Measurements from ENCODE around the gene PLEKHG2.
"Not testable (repeated sequence)": the region's sequence is repeated elsewhere in the genome, so short reads cannot be mapped to it uniquely, and the experiment has no call there.

The PLEKHG2 gene

GRCh38 chr19:39375929-39376328 lies 36.5 kb upstream of the PLEKHG2 start:
- Histone ChIP-seq H3K36me3 (ENCODE audit: insufficient read depth) (peaks cover 4% of the 10 kb centered on the region; the same call in 1 of the 2 replicates), H3K9ac (no peak overlapping the region), H3K27me3 (ENCODE audit: insufficient read depth, low read depth) (no peaks in the 10 kb centered on the region), H4K20me1 (ENCODE audit: insufficient read depth) (no peaks in the 10 kb centered on the region), H3K4me3 (IDR thresholded peaks at IDR 0.05; ENCODE audit: insufficient read depth, low read depth, low read length) (no peak overlapping the region), H3K79me2 (ENCODE audit: insufficient read depth, low read depth) (no peaks in the 10 kb centered on the region), H3K4me1 (ENCODE audit: low read depth, poor library complexity, severe bottlenecking) (no peaks in the 10 kb centered on the region), H3K27ac (no peak overlapping the region), H3K4me2 (no peak overlapping the region), H2AFZ (ENCODE audit: low read depth) (no peak overlapping the region)
- no peak for TF ChIP-seq CTCF (conservative IDR thresholded peaks at IDR 0.05; ENCODE audit: low read depth, low read length)

GRCh38 chr19:39377373-39378362 lies 34.8 kb upstream of the PLEKHG2 start:
- H3K4me2 ChIP-seq: no peak overlapping the region
- H3K9ac ChIP-seq: no peak overlapping the region
- no peak overlapping the region for H3K4me3 ChIP-seq (IDR thresholded peaks at IDR 0.05; ENCODE audit: insufficient read depth, low read depth, low read length)
- H3K27ac ChIP-seq: no peak overlapping the region
- H3K4me1 ChIP-seq (ENCODE audit: low read depth, poor library complexity, severe bottlenecking): no peaks in the 10 kb centered on the region
- H3K79me2 ChIP-seq (ENCODE audit: insufficient read depth, low read depth): no peaks in the 10 kb centered on the region
- H2AFZ ChIP-seq (ENCODE audit: low read depth): no peak overlapping the region
- TF ChIP-seq CTCF (conservative IDR thresholded peaks at IDR 0.05; ENCODE audit: low read depth, low read length): no peak
- H3K27me3 ChIP-seq (ENCODE audit: insufficient read depth, low read depth): no peaks in the 10 kb centered on the region
- H4K20me1 ChIP-seq (ENCODE audit: insufficient read depth): no peaks in the 10 kb centered on the region
- H3K36me3 ChIP-seq (ENCODE audit: insufficient read depth): peaks cover 4% of the 10 kb centered on the region; the same call in 1 of the 2 replicates

GRCh38 chr19:39379366-39379765 lies 33.1 kb upstream of the PLEKHG2 start:
- not testable (repeated sequence) for H3K9ac ChIP-seq; H3K27me3 ChIP-seq (ENCODE audit: insufficient read depth, low read depth)

GRCh38 chr19:39379865-39380396 lies 32.5 kb upstream of the PLEKHG2 start:
- Histone ChIP-seq H3K4me2 (no peak overlapping the region), H3K27me3 (ENCODE audit: insufficient read depth, low read depth) (no peaks in the 10 kb centered on the region), H3K4me1 (ENCODE audit: low read depth, poor library complexity, severe bottlenecking) (no peaks in the 10 kb centered on the region), H2AFZ (ENCODE audit: low read depth) (no peak overlapping the region), H3K27ac (no peak overlapping the region), H4K20me1 (ENCODE audit: insufficient read depth) (no peaks in the 10 kb centered on the region), H3K36me3 (ENCODE audit: insufficient read depth) (peaks cover 4% of the 10 kb centered on the region; the same call in 1 of the 2 replicates), H3K4me3 (IDR thresholded peaks at IDR 0.05; ENCODE audit: insufficient read depth, low read depth, low read length) (no peak overlapping the region), H3K79me2 (ENCODE audit: insufficient read depth, low read depth) (no peaks in the 10 kb centered on the region), H3K9ac (no peak overlapping the region)
- no peak for TF ChIP-seq CTCF (conservative IDR thresholded peaks at IDR 0.05; ENCODE audit: low read depth, low read length)

More at GRCh38 chr19:39379366-39379765, 33.1 kb upstream of the PLEKHG2 start:
- H3K27ac ChIP-seq; H3K4me1 ChIP-seq (ENCODE audit: low read depth, poor library complexity, severe bottlenecking); H3K36me3 ChIP-seq (ENCODE audit: insufficient read depth); H3K4me3 ChIP-seq (IDR thresholded peaks at IDR 0.05; ENCODE audit: insufficient read depth, low read depth, low read length); H3K79me2 ChIP-seq (ENCODE audit: insufficient read depth, low read depth); H3K4me2 ChIP-seq; H4K20me1 ChIP-seq (ENCODE audit: insufficient read depth); H2AFZ ChIP-seq (ENCODE audit: low read depth): not testable (repeated sequence)

All from KMS-11 (cell line).